Upper lobe of right lung (tissue), 1 donor: ENCODE measurements around the gene WDR6. TPM values are rescaled to one million over a fixed set of nuclear protein-coding genes. Genes with fewer than 3 reads are reported as not detected.

Experiments used
- ATAC-seq: fragments of 200-7000 bp; cut with Tn5 transposase; one replicate; pipeline ENCODE4 v1.9.1; 2020; ENCODE audit warnings: mild to moderate bottlenecking, moderate library complexity
- DNase-seq: peaks from one replicate; pipeline ENCODE4 v3.0.0-alpha.2; 2020
- H3K27ac ChIP-seq: fragments of 200-600 bp; one replicate; pipeline ENCODE4 v1.8.0; 2022
- H3K27me3 ChIP-seq: fragments of 200-600 bp; one replicate; pipeline ENCODE4 v1.8.0; 2022; ENCODE audit warnings: mild to moderate bottlenecking
- H3K36me3 ChIP-seq: fragments of 200-600 bp; one replicate; pipeline ENCODE4 v1.8.0; 2022
- H3K4me1 ChIP-seq: fragments of 200-600 bp; one replicate; pipeline ENCODE4 v1.8.0; 2022
- H3K4me3 ChIP-seq: fragments of 200-600 bp; one replicate; pipeline ENCODE4 v1.8.0; 2022; ENCODE audit warnings: mild to moderate bottlenecking
- H3K9me3 ChIP-seq: fragments of 200-600 bp; one replicate; pipeline ENCODE4 v1.8.0; 2022
- CTCF ChIP-seq: fragments of 200-600 bp; IDR thresholded peaks from one replicate; pipeline ENCODE4 v1.8.0; 2022; ENCODE audit warnings: antibody characterized with exemption
- intact Hi-C: fragments of 100-400 bp; cut with DNase I; formaldehyde crosslinking; loops from one replicate; pipeline ENCODE4 v1.11.0; 2022
- total RNA-seq: library from RNA; stranded (reverse); fragmentation: NEBNext Ultra II Directional; extraction: Animal tissue kit (Norgen Biotek cat#: 25700); gene quantifications from one replicate; pipeline ENCODE4 v1.2.1, GENCODE V29; 2021
- donor health status: DM: no; HTN: yes; CAD: no; lungs with severe emphysema.

Gene WDR6
- total RNA-seq, 1 donor from 2014 or later = 172 TPM

- no peaks in the 10 kb centered on the region for H3K9me3 ChIP-seq
- intact Hi-C loops = no loop called here
- no peak for ATAC-seq
- peak overlapping the region; percentile 97 for H3K27ac ChIP-seq
- DNase-seq = no peak
- H3K27me3 ChIP-seq = no peaks in the 10 kb centered on the region
- peak overlapping the region; percentile 96 for H3K4me3 ChIP-seq
- H3K4me1 ChIP-seq = peaks cover 33% of the 10 kb centered on the region
- TF ChIP-seq CTCF = no peak
- H3K36me3 ChIP-seq = peaks cover 34% of the 10 kb centered on the region
These were observed 12.7 kb downstream of the WDR6 start for GRCh38 chr3:49019941-49020329.

- no peak for TF ChIP-seq CTCF
- peak overlapping the region; percentile 97 for H3K27ac ChIP-seq
- no peaks in the 10 kb centered on the region for H3K9me3 ChIP-seq
- H3K27me3 ChIP-seq = no peaks in the 10 kb centered on the region
- peak overlapping the region; percentile 96 for H3K4me3 ChIP-seq
- DNase-seq (peak; percentile 88), ATAC-seq (peak; percentile 19)
- H3K4me1 ChIP-seq = peaks cover 33% of the 10 kb centered on the region
- intact Hi-C loops = no loop called here
- H3K36me3 ChIP-seq = peaks cover 34% of the 10 kb centered on the region
These were observed 13.4 kb downstream of the WDR6 start for GRCh38 chr3:49020330-49021212.

- peak overlapping the region; percentile 97 for H3K27ac ChIP-seq
- TF ChIP-seq CTCF = no peak
- intact Hi-C loops = no loop called here
- no peaks in the 10 kb centered on the region for H3K9me3 ChIP-seq
- peak overlapping the region; percentile 96 for H3K4me3 ChIP-seq
- ATAC-seq (peak; percentile 90), DNase-seq (peak; percentile 100)
- H3K4me1 ChIP-seq = peaks cover 33% of the 10 kb centered on the region
- H3K36me3 ChIP-seq = peaks cover 34% of the 10 kb centered on the region
- H3K27me3 ChIP-seq = no peaks in the 10 kb centered on the region
These were observed 14.1 kb downstream of the WDR6 start for GRCh38 chr3:49021213-49021812.

- intact Hi-C loops = no loop called here
These were observed 14.9 kb downstream of the WDR6 start, which contains the start of gene NDUFAF3 for GRCh38 chr3:49021813-49022687. Gene NDUFAF3, plus strand, starts transcription at chr3:49022121. Its CDS starts 24 bp downstream, at chr3:49022145.

More at GRCh38 chr3:49021813-49022687, 14.9 kb downstream of the WDR6 start, which contains the start of gene NDUFAF3:
- Histone ChIP-seq H3K36me3 (peaks cover 41% of the 10 kb centered on the region), H3K4me1 (peaks cover 33% of the 10 kb centered on the region), H3K9me3 (no peaks in the 10 kb centered on the region), H3K4me3 (peak within 1 kb of the TSS; percentile 96), H3K27me3 (no peaks in the 10 kb centered on the region), H3K27ac (peak within 1 kb of the TSS; percentile 97)
- DNase-seq (peak; percentile 98), ATAC-seq (peak; percentile 89)
- TF ChIP-seq CTCF = peak; percentile 99
